CD4-positive, alpha-beta T cell treated with Interferon gamma for 1 hour (primary cell): ENCODE results near the gene SERPINE3.

ENCODE experiments used
- DNase-seq: peaks from one replicate; pipeline ENCODE4 v3.0.0-alpha.2; 2020

SERPINE3 gene

DNA sequence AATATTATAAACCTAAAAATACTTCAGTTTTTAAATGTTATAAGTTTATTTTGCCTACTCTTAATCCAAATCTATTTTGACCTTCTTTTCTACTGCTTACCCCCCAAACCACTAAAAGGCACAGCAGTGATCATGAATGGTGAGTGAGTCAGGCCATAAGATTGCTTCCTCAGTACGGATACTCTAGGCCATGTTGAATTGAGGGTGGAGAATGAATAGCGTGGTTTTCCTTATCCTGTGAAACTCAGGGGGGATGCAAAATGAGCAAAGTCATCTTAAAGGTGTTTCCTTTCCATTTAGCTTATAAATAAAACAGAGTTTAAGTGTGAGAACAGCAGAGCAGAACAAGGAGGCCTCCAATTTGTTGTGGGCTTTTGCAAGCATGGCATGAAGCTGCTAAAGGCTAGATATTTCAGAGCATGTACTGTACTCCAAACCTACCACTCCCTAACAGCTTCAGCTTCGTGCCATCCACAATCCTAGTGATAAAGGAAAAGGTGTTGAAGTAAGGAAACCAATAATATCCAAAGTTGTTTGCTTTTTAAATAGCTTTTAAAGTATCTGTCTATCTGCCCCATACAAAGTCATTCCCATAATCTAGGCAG is 25.0 kb downstream of the SERPINE3 start:
- no peak for DNase-seq

DNA sequence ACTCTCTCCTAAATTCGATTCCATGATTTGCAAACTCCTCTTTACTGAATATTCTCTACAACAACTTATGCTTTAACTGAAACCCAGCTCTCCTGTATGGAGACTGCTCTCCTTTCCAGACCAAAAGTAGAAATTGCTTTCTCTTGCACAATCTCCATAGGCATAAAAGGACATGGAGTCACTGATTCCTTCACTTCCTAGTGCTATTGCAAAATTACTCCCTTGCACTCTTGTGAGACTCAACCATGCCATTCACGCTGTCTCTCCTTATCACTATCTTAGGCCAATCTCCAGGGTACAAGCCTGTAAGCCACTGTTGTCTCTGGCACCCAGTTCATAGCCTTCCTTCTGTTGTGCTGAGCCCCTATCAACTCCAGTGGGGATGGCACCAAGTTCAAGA is 30.6 kb downstream of the SERPINE3 start:
- no peak for DNase-seq

DNA sequence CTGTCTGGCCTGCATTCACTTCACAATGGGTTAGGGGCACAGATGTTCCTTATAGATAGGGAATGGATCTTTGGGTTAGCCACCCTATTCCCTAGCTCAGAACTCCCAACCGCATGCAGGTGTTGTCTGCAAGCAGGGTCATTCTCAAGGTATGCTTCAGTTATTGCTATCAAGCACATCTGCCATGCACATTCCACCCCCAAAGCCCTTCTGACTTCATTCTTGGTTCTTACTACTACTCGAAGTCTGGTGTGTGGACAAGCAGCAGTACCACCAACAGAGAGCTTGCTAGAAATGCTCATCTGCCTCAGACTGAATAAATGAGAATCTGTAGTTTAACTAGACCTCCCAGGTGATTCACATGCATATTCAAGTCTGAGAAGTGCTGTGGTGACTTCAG is 31.3 kb downstream of the SERPINE3 start:
- no peak for DNase-seq

DNA sequence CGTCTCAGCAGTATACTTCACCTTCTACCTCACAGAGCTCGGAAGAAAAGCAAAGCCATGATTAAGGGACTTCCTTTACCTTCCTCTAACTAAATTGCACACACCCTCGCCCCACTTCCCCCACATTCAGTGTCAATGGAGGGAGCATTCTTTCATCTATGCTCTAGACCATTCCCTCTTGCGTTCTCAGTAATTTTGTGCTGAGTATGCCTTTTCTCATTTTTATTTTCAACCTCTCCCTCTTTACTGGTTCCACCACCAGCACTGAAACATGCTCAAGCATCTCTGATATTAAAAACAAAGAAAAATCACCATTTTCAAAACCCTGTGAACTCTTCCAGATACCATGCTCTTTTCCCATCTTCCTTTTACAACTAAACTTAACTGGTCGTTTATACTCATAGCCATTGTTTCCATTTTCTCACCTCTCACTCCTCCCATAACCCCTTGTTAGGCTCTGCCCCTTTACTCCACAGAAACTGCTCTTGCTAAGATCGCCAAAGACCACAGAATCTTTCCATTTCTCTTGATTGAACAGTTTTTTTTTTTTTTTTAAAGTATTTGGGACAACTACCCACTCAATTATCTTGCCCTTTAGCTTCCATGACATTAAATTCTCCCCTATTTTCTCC is 32.4 kb downstream of the SERPINE3 start:
- DNase-seq = no peak

DNA sequence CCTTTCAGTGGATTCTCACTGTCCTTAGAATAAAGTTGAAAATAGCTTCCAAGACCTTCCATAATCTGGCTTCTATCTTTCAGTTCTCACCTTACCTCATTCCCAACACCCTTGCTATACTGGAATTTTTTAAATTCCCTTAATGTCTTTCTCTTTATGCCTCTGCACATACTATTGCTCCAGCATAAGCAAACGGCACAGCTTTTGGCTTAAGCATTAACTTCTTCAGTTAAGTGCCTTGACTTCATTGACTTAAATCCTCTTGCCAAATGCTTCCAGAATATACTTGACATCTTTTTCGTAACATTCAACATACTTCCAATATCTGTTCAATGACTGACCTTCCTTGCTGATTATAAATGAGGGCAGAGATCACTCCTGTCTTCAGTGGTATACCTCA is 34.0 kb downstream of the SERPINE3 start:
- DNase-seq = no peak

DNA sequence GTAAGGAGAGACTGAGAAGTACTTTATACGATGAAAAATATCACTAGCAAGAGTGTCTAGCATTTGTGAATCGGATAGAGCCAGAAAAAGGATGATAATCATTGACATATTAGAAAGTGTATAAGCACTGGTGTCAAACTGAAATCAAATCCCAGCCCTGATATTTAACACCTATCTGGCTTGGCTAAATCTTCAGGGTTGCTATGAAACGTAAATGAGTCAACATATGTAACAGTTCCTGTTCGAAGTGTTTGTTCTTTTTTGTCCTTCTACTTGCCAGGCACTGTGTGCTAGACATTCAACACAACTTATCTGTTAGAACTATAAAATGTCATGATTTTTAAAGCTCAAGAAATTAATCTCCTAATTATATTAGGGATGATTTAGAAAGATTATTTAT is 40.8 kb downstream of the SERPINE3 start:
- DNase-seq = no peak

DNA sequence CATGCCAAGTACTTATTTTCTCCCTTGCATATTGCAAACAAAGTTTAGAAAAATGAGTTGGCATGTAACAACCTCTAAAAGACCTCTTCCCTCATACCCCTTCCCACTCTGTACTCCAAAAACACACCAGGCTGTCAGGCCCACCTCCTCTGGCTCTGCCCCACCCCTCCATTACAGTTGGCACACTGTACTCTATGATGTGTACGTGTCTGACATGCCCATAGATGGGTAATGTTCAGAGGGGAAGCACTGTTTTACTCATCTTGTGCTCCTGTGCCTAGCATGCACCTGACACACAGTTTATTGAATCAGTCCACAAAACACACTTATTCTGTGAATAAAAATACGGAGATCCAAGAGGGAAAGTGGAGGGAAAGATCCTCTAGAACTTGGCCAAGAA is 45.6 kb downstream of the SERPINE3 start:
- no peak for DNase-seq

DNA sequence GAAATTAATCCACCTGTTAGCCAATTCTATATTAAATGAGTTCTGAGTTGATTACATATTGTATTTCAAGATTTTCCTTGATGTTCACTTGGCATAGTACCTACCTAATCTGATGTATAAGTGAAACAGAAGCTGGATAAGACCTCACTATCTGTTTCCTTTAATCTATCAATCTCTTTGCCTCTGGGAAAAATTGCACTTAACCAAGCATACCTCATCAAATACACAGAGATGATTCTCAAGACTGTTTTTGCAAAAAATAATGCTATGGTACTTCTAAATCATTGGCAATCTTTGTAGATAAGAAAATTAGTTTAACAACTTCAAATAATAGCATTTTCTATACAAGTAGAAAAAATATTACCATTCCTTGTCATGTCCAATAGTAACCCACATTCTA is 55.2 kb downstream of the SERPINE3 start:
- DNase-seq = no peak

DNA sequence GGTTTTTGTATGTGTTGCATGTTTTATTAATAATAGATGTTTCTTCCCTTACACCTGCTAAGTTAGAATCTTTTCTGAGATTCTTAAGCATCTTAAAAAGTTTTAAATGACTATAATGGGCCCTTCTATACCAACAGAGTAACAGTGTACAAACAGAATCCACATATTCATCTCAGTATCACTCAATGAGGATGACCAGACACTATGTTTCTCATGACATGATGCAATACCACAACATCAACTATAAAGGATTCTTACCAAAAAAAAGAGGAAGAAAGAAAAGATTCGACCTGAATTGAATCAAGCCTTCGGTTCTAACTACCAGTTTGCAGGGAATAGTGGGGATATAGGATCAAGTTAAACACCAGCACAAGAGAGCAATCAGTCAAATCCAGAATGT is 56.9 kb downstream of the SERPINE3 start:
- no peak for DNase-seq

DNA sequence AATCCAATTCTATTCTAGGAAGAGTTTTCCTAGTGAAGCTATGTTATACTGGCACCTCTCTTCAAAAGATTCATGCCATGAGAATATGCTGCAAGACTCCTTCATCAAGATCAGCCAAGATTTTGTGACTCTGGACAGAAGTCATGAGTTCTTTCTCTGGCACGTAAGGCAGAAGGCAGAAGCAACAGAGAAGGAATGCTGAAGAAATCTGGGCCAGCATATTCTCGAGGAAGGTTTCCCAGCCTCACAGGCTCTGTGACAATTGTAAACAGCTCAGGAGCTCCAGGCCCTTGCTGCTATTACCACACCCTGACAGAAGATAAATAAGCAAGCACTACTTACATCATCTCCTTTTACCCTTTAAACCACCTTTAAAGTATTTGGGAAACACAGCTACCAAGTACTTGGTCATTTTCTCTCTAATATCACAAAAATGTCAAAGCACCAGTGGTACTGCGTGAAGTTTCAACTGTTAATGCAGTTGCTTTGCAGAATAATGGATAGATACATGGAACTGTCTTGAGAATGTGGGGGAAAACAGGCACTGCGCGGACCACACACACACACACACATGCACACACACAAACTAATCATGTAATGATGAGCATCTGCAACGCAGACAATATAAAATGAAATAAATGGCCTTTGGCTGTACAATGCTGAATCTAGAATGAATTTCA is 57.9 kb downstream of the SERPINE3 start:
- DNase-seq = no peak

DNA sequence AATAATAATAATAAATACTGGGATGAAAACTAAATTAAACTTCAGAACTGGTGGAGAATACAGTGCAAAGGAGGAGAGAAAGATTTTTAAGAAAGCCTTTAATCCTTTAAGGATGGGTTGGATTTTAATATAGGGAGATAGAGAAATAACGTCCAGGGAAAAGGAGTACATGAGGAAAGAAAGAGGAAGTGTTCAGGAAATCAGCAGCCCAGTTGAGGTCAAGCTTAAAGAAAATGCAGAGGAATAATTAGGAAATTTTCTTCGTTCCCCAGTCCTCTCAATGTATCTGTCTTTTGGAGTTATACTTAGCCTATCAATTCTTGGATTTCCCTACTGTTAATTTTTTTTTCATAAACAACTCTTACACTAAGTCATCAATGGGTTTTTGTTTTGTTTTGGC is 65.7 kb downstream of the SERPINE3 start:
- no peak for DNase-seq

DNA sequence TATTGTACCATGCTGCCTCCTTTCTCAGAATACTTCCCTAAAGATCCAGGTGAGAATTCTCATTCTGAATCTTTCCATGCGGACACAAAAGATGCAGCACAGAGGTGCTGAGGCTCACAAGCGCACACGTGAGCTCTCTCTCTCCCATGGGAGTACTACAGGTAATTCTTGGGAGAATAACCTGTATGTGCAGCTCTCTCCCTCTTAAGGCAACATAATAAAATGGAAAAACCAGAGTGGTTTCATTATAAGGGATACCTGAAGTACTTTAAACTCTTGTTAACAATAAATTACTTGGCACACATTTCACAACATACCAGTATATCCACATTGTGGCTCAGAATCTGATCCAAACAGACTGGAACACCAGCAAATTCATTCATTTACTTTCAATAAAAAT is 72.9 kb downstream of the SERPINE3 start:
- DNase-seq = no peak
